ENCODE measurements around the gene AIPL1.
A peak's percentile ranks its signal among the peaks of the same experiment; 100 is the strongest.

AIPL1 gene

DNA sequence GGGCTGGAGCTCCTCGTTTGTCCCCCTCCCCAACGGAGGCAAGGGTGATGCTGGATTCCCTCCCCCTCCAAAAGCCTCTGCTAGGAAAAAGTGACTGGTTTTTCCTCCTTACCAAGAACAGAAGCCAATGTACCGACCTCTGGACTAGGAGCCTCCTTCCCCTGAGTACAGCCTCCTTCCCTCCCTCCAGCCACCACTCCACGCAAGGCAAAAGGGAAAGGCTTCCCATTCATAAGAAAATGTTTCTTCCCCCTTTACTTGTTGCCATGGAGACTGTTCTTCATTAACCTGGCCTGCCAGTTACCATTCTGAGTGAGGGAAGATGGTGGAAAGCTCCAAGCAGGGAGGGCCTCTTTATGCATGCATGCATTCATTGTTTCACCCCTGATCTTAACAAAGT, 5.0 kb upstream of the AIPL1 start:
- DNase-seq (ENCODE audit: low read depth, low spot score): no peak
- TF ChIP-seq, protein P1, sequence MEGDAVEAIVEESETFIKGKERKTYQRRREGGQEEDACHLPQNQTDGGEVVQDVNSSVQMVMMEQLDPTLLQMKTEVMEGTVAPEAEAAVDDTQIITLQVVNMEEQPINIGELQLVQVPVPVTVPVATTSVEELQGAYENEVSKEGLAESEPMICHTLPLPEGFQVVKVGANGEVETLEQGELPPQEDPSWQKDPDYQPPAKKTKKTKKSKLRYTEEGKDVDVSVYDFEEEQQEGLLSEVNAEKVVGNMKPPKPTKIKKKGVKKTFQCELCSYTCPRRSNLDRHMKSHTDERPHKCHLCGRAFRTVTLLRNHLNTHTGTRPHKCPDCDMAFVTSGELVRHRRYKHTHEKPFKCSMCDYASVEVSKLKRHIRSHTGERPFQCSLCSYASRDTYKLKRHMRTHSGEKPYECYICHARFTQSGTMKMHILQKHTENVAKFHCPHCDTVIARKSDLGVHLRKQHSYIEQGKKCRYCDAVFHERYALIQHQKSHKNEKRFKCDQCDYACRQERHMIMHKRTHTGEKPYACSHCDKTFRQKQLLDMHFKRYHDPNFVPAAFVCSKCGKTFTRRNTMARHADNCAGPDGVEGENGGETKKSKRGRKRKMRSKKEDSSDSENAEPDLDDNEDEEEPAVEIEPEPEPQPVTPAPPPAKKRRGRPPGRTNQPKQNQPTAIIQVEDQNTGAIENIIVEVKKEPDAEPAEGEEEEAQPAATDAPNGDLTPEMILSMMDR (IDR thresholded peaks at IDR 0.05; ENCODE audit: insufficient read depth, low read length, missing control alignments): no peak
- ChIA-PET CTCF (interaction anchor here (0.7 to 1.7 kb wide), 5 partner anchors 16 to 853 kb away, joined by 3 to 5 read pairs (median 4); no protein-coding TSS in a partner anchor), POLR2A (no interaction called here)
- no peak overlapping the region for H3K4me3 ChIP-seq (ENCODE audit: low read depth, low read length)

DNA sequence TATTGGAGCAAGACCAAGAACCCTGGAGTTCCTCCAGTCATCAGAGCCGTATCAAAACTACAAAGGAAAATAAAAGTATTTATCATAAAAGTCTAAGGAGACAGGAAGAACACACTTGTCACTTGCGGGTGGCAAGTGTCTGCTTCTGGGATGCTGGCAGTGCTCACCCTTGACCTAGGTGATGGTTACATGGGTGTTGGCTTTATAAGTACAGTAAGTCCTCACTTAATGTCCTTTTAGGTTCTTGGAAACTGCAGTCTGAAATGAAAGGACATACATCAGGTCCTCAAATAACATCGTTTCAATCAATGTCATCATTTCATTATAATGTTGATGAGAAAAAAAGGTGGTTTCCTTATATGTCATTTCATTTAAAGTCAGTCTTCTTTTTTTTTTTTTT, 3.0 kb upstream of the AIPL1 start:
- POLR2A ChIA-PET: no interaction called here
- DNase-seq (ENCODE audit: low read depth, low spot score): no peak
- CTCF ChIA-PET: interaction anchor here (0.6 to 0.9 kb wide), 2 partner anchors 10 to 76 kb away, joined by 3 read pairs; no protein-coding TSS in a partner anchor
- no peak overlapping the region for H3K4me3 ChIP-seq (ENCODE audit: low read depth, low read length)
- TF ChIP-seq, protein P1 (IDR thresholded peaks at IDR 0.05; ENCODE audit: insufficient read depth, low read length, missing control alignments): no peak

DNA sequence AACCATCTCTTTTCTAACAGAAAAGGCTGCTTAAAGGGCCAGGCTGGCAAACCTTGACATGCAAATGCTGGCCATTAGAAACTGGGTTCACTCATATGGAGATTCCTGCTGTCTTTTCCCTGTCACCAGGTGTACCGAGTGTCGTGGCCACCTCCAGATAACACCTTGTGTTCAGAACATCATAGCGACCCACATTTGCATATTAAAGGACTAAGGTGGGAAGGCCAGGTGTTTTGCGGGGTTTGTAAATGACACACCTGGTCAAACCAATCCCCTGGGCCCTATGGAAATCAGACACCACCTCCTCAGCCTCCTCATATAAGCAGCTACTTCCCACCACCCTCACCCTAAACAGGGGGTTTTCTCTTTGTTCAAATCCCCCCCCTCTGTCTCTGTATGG, 2.5 kb upstream of the AIPL1 start:
- DNase-seq (ENCODE audit: low read depth, low spot score): no peak
- H3K4me3 ChIP-seq (ENCODE audit: low read depth, low read length): no peak overlapping the region
- TF ChIP-seq, protein P1 (IDR thresholded peaks at IDR 0.05; ENCODE audit: insufficient read depth, low read length, missing control alignments): no peak
- ChIA-PET POLR2A (no interaction called here), CTCF (interaction anchor here (0.9 to 4.8 kb wide), 5 partner anchors 9 to 847 kb away, joined by 3 to 41 read pairs (median 10); no protein-coding TSS in a partner anchor)

DNA sequence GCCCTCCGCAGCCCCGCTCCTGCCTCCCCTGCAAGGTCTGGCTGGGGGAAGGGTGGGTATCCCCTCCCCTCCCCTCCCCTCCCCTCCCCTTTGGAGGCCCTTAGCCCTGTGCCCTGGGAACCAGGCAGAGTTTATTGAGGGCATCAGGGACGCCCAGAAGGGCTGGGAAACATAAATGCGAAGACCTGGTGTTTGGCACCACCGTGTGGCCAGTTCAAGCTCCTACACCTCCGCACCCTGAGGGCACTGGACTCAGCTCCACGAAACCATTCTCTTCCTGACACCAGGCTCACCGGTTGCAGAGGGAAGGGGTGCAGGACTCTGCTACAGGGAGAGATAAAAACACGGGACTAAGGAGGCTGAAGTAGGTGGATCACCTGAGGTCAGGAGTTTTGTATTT, 1.0 kb upstream of the AIPL1 start:
- ChIA-PET CTCF (interaction anchor here (0.6 to 4.8 kb wide), 25 partner anchors 9 to 1188 kb away, joined by 3 to 41 read pairs (median 4); partner anchors contain the start of genes C1QBP and PIMREG), POLR2A (interaction anchor here (0.5 kb wide), 1 partner anchor 20 kb away, joined by 3 read pairs; no protein-coding TSS in a partner anchor)
- no peak overlapping the region for H3K4me3 ChIP-seq (ENCODE audit: low read depth, low read length)
- no peak for DNase-seq (ENCODE audit: low read depth, low spot score)
- TF ChIP-seq, protein P1 (IDR thresholded peaks at IDR 0.05; ENCODE audit: insufficient read depth, low read length, missing control alignments): peak; percentile 87

DNA sequence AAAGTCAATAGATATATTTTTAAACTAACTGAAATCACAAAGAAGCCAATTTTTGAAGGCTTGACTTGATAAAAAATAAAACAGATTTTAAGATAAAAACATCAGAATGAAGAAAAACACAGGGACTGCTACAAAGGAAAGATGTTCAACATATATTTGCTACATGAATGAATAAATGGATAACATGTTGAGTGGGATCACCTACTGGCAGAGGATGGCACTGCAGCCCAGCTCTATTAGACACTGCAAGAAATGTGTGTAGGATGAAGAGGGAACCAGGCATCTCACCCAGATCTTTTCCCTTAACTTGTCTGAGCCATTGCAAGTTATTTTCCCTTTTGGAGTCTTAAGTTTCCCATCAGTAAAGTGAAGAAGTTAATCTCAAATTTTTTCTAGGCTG, 4.2 kb downstream of the AIPL1 start:
- no peak for DNase-seq (ENCODE audit: low read depth, low spot score)
- TF ChIP-seq, protein P1 (IDR thresholded peaks at IDR 0.05; ENCODE audit: insufficient read depth, low read length, missing control alignments): peak; percentile 1
- ChIA-PET POLR2A (no interaction called here), CTCF (interaction anchor here (0.9 to 1.4 kb wide), 4 partner anchors 10 to 845 kb away, joined by 3 to 4 read pairs (median 4); no protein-coding TSS in a partner anchor)
- no peak overlapping the region for H3K4me3 ChIP-seq (ENCODE audit: low read depth, low read length)

DNA sequence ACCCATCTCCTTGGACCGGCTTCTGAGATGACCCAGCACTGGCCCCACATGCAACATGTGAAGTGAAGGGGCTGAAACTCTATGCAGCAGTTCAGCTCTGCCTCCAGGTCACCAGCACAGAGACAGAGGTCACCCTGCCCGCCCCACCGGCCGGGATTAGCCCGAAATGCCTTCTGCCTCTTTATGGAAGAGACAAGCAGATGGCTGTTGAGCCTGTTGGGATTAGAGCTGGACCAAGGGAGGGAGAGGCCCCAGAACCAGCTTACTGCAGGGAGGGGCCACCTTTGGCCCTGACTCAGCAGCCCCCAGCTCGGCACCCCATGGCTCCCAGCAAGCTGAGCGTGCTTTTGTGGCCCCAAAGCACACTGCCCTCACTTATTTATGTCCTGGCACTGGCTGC, 5.7 kb downstream of the AIPL1 start:
- H3K4me3 ChIP-seq (ENCODE audit: low read depth, low read length): no peak overlapping the region
- POLR2A ChIA-PET: no interaction called here
- no peak for DNase-seq (ENCODE audit: low read depth, low spot score)
- CTCF ChIA-PET: interaction anchor here (0.7 to 19.7 kb wide), 5 partner anchors 12 to 871 kb away, joined by 3 to 280 read pairs (median 5); no protein-coding TSS in a partner anchor
- TF ChIP-seq, protein P1 (IDR thresholded peaks at IDR 0.05; ENCODE audit: insufficient read depth, low read length, missing control alignments): no peak

All from AG04449 (cell line).